NT2/D1 (cell line): ENCODE results near the gene ORC1.

Source experiments
- SUZ12 ChIP-seq: IDR thresholded peaks from 2 replicates; pipeline ENCODE4 v1.6.1; 2011; ENCODE audit not compliant: insufficient read length, insufficient read depth; ENCODE audit errors: extremely low read depth
- YY1 ChIP-seq: IDR thresholded peaks from 2 replicates; pipeline ENCODE4 v1.6.1; 2011; ENCODE audit not compliant: insufficient read length, insufficient read depth
- ZNF274 ChIP-seq: IDR thresholded peaks from 2 replicates; pipeline ENCODE4 v1.6.1; 2011; ENCODE audit warnings: mild to moderate bottlenecking, low read depth, low read length

DNA sequence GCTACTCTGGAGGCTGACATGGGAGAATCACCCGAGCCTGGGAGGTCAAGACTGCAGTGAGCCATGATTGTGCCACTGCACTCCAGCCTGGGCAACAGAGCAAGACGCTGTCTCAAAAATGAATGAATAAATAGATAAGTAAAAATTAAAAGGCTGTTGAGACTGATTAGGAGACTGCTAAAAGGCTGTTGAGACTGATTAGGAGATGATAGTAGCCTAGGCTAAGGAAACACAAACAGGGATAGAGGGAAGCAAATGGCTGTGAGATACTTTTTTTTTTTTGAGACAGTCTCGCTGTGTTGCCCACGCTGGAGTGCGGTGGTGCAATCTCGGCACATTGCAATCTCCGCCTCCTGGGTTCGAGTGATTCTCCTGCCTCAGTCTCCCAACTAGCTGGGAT is 28.6 kb upstream of the ORC1 start:
- TF ChIP-seq ZNF274 = no peak
- no peak for TF ChIP-seq YY1
- TF ChIP-seq SUZ12 = no peak
